Choroid plexus epithelial cell (primary cell): ENCODE measurements around the gene STAM.

Source experiments
- DNase-seq: peaks from one replicate; pipeline ENCODE4 v3.0.0-alpha.2; 2010; ENCODE audit warnings: low read depth
- H3K4me3 ChIP-seq: 2 replicates; pipeline ENCODE4 v1.5.1; 2011; ENCODE audit warnings: low read depth, mild to moderate bottlenecking, control low read depth, low read length, moderate library complexity
- TF ChIP-seq, protein P1 (sequence below): conservative IDR thresholded peaks from 2 replicates; pipeline ENCODE4 v1.5.1; 2011; ENCODE audit warnings: low read depth, mild to moderate bottlenecking, control low read depth, inconsistent platforms, low read length, moderate library complexity

The STAM gene

DNA sequence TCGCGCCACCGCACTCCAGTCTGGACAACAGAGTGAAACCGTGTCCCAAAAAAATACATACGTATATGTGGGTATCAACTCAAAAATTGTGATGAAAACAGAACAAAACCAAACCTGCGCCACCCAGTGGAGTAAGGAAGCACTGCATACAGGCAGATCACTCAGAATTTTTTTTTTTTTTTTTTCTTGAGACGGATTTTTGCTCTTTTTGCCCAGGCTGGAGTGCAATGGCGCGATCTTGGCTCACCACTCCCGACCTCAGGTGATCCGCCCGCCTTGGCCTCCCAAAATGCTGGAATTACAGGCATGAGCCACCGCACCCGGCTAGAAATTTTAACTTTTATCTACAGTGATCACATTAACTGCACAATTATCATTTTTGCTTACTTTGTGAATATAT is 99.0 kb downstream of the STAM start:
- TF ChIP-seq, protein P1, sequence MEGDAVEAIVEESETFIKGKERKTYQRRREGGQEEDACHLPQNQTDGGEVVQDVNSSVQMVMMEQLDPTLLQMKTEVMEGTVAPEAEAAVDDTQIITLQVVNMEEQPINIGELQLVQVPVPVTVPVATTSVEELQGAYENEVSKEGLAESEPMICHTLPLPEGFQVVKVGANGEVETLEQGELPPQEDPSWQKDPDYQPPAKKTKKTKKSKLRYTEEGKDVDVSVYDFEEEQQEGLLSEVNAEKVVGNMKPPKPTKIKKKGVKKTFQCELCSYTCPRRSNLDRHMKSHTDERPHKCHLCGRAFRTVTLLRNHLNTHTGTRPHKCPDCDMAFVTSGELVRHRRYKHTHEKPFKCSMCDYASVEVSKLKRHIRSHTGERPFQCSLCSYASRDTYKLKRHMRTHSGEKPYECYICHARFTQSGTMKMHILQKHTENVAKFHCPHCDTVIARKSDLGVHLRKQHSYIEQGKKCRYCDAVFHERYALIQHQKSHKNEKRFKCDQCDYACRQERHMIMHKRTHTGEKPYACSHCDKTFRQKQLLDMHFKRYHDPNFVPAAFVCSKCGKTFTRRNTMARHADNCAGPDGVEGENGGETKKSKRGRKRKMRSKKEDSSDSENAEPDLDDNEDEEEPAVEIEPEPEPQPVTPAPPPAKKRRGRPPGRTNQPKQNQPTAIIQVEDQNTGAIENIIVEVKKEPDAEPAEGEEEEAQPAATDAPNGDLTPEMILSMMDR: peak; percentile 82
- H3K4me3 ChIP-seq: peak overlapping the region; percentile 37
- peak; percentile 72 for DNase-seq

DNA sequence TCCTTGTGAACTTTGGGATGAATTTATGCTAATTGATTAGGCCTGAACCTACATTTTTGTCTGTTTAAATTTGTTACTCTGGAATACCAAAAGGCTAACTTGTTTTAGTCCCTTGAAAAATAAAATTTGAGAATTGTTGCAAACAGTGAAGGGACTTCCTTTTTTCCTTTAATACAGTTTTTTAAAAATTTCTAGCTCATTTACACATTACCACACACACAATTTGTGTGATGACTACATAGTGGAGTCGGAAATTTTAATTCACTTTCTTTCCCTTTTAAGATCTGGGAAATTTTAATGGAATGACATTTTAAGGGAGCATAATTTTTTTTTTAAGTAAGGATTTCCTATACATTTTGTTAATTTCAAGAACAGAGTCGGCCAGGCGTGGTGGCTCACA is 99.5 kb downstream of the STAM start:
- no peak overlapping the region for H3K4me3 ChIP-seq
- no peak for DNase-seq
- TF ChIP-seq, protein P1: no peak

DNA sequence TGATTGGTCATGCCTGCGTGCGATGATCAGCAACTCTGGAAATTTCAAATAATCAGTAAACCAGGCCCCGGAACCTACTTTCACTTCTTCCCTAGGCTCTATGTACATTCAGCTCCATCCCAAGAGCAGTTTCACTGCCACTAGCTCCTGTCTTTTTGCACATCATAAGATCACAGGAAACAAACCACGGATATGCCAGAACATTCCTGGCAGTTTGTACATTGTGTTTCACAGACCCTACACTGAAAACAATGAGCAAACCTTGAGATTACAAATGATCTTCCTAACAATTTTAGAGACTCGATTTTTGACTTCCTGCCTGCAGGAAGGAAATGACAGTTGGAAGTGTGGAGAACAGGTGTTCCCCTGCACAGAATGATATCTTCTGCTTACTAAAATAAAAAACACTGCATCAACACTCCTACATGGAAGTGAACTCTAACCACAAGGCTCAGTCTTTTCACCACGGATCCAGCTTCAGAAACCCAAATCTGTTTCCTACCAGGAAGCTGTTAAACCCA is 100.5 kb downstream of the STAM start:
- TF ChIP-seq, protein P1: no peak
- no peak overlapping the region for H3K4me3 ChIP-seq
- DNase-seq: peak; percentile 47

DNA sequence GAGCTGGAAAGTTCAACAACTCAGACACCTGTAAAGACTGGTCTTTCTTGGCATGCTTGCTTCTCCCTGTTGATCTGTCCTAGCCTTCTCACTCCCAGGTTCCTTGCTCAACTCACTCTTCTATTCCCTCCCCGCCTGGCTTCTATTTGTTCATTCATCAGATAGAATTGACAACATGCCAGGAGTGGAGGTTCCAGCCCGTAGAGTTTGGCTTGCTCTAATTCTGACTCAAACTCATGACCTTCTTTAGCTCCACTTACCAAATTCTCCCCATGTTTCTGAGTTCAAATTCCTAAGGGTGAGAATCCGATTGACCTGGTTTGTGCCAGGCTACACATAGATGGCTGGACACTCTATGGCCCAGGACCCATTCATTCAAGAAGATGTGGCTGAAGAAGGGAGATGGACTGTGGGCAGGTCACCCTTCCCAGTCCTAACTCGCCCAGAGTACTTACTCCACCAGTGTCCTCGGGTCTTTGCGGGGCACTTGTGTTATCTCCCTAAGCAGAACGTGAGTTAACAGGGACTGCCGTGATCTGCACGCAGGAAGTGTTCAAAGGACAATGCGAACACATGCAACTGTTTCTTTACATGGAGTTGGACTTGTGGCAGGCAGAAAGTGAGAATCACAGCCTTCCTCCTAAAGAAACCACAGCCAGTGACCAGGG is 104.1 kb downstream of the STAM start:
- TF ChIP-seq, protein P1: no peak
- DNase-seq: peak; percentile 59
- no peak overlapping the region for H3K4me3 ChIP-seq

DNA sequence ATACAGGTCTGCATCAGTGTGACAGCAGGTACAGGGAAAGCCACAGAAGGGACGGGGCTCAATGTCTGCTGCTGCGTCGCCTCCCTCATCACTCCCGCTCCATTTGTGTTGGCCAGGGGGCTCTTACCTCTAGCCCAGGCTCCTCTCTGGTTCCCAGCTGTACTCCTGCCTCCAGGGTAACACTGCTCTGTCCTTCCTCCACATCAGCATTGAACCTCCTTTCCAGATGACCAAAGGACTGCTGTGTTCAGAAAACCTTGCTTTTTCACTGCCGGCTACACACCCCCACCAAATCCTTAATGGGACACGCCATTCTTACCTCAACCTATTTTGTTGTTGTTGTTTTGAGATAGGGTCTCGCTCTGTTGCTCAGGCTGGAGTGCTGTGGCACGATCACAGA is 105.9 kb downstream of the STAM start:
- no peak for DNase-seq
- H3K4me3 ChIP-seq: no peak overlapping the region
- TF ChIP-seq, protein P1: no peak

DNA sequence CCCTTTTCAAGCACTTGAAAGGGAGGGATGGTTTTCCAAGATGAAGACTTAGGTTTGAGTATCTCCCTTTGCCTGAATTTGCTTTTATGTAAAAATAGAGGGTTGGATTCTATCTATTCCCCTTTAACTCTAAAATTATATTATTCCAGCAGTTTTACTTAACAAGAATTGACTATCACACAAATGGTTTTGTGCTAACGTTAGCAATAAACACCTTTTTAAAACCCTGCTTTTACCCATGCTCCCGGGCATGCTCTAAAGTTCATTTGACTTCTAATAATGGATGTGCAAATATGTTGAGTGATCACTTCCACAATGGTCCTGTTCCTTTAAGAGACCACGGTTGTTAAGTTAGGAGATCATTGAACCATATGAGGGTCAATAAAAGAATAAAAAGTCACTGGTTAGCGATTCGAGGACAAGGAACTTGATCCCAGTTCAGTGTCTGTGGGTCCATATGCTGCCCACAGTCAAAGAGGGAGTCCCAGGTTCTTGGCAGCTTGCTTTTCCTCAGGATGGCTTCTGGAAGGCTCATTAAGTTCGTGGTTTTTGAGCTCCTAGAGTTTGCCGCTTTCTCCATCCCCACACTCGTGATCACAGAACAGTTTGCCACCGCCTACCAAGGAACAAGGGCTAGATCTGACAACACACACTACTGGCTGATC is 108.0 kb downstream of the STAM start, which contains the start of gene TMEM236:
TMEM236 (plus strand) TSS at position 421 of the 665 bp plus-strand sequence; CDS start at position 516, 95 bp downstream.
- TF ChIP-seq, protein P1: no peak
- DNase-seq: no peak
- H3K4me3 ChIP-seq: no peak within 1 kb of the TSS
